Activated CD8-positive, alpha-beta T cell treated with anti-CD3 and anti-CD28 coated beads, Interleukin-2, amount 10 ng/mL, durations not matched to agents 7 days and 5 days (primary cell): ENCODE data around the gene KCND1. TPM values are rescaled to one million over a fixed set of nuclear protein-coding genes. Genes with fewer than 3 reads are reported as not detected.

ENCODE experiments used
- ATAC-seq: fragments of 150-1000 bp; cut with Tn5 transposase; one replicate; pipeline ENCODE4 v1.10.0; 2021; ENCODE audit warnings: moderate library complexity
- CTCF ChIA-PET: fragments of 350-600 bp; sonication (Branson Sonifier 250); formaldehyde crosslinking; loops from one replicate; lab custom pipeline; 2021; ENCODE audit warnings: antibody characterized with exemption; lab: Charles Lee
- POLR2A ChIA-PET: fragments of 350-600 bp; sonication (Branson Sonifier 250); formaldehyde crosslinking; loops from one replicate; lab custom pipeline; 2021; ENCODE audit warnings: antibody characterized with exemption; lab: Charles Lee
- DNase-seq: peaks from one replicate; pipeline ENCODE4 v3.0.0-alpha.2; 2020
- H3K27ac Mint-ChIP-seq: one replicate; pipeline ENCODE4 v1.8.0; 2021; ENCODE audit warnings: mild to moderate bottlenecking, mixed read lengths
- H3K27me3 Mint-ChIP-seq: one replicate; pipeline ENCODE4 v1.8.0; 2021; ENCODE audit warnings: low read depth, mixed read lengths
- H3K36me3 Mint-ChIP-seq: one replicate; pipeline ENCODE4 v1.8.0; 2021; ENCODE audit warnings: low read depth, mixed read lengths
- H3K4me1 Mint-ChIP-seq: one replicate; pipeline ENCODE4 v1.8.0; 2021; ENCODE audit warnings: low read depth, mixed read lengths
- H3K4me3 Mint-ChIP-seq: one replicate; pipeline ENCODE4 v1.8.0; 2021; ENCODE audit warnings: mild to moderate bottlenecking, mixed read lengths
- H3K9me3 Mint-ChIP-seq: one replicate; pipeline ENCODE4 v1.8.0; 2022; ENCODE audit warnings: mixed read lengths; ENCODE audit not compliant: insufficient read depth
- total RNA-seq, 2 experiments: library from RNA; stranded (reverse); gene quantifications; one replicate each; pipeline ENCODE4 v1.2.3, GENCODE V29; 2021

KCND1 gene
- total RNA-seq, 2 experiments from 2014 or later = 3.5 to 4.6 TPM

- H3K36me3 Mint-ChIP-seq = peaks cover 24% of the 10 kb centered on the region
- no peak for ATAC-seq
Measured at GRCh38 chrX:48972220-48973164, 848 bp upstream of the KCND1 start.

GRCh38 chrX:48969471-48969870, 2.2 kb downstream of the KCND1 start:
- CTCF ChIA-PET = no interaction called here
- no peak for DNase-seq
- peaks cover 14% of the 10 kb centered on the region for H3K4me1 Mint-ChIP-seq
- H3K36me3 Mint-ChIP-seq = peaks cover 14% of the 10 kb centered on the region
- no peak overlapping the region for H3K4me3 Mint-ChIP-seq
- POLR2A ChIA-PET = interaction anchor here (2.4 kb wide), 1 partner anchor 12 kb away, joined by 9 read pairs; the partner anchor contains the start of gene OTUD5
- no peak overlapping the region for H3K27ac Mint-ChIP-seq
- no peaks in the 10 kb centered on the region for H3K27me3 Mint-ChIP-seq
- no peak for ATAC-seq
- H3K9me3 Mint-ChIP-seq = no peaks in the 10 kb centered on the region

More at GRCh38 chrX:48972220-48973164, 848 bp upstream of the KCND1 start:
- Mint-ChIP-seq H3K27me3 (no peaks in the 10 kb centered on the region), H3K27ac (peak overlapping the region; percentile 32), H3K4me3 (no peak overlapping the region), H3K4me1 (peaks cover 30% of the 10 kb centered on the region), H3K9me3 (no peaks in the 10 kb centered on the region)
- POLR2A ChIA-PET = interaction anchor here (0.6 to 1.7 kb wide), 2 partner anchors 14 to 43 kb away, joined by 3 to 4 read pairs; no protein-coding TSS in a partner anchor
- CTCF ChIA-PET = interaction anchor here (1.0 to 2.3 kb wide), 5 partner anchors 11 to 71 kb away, joined by 3 to 7 read pairs (median 4); partner anchors contain the start of gene TFE3
- DNase-seq = peak; percentile 37

- no peak for DNase-seq
- POLR2A ChIA-PET = interaction anchor here (2.4 kb wide), 1 partner anchor 11 kb away, joined by 9 read pairs; the partner anchor contains the start of gene OTUD5
Measured at GRCh38 chrX:48968377-48968776, 3.3 kb downstream of the KCND1 start.

GRCh38 chrX:48966796-48967579, 4.7 kb downstream of the KCND1 start:
- Mint-ChIP-seq H3K4me1 (peaks cover 6% of the 10 kb centered on the region), H3K9me3 (no peaks in the 10 kb centered on the region), H3K4me3 (no peak overlapping the region), H3K36me3 (peaks cover 9% of the 10 kb centered on the region), H3K27ac (no peak overlapping the region), H3K27me3 (no peaks in the 10 kb centered on the region)
- ATAC-seq = no peak
- DNase-seq = no peak
- ChIA-PET CTCF (no interaction called here), POLR2A (interaction anchor here (1.1 kb wide), 1 partner anchor 45 kb away, joined by 3 read pairs; no protein-coding TSS in a partner anchor)

More at GRCh38 chrX:48968377-48968776, 3.3 kb downstream of the KCND1 start:
- CTCF ChIA-PET = no interaction called here
- H3K27me3 Mint-ChIP-seq = no peaks in the 10 kb centered on the region
- H3K4me1 Mint-ChIP-seq = peaks cover 16% of the 10 kb centered on the region
- no peak for ATAC-seq
- H3K4me3 Mint-ChIP-seq = no peak overlapping the region
- H3K9me3 Mint-ChIP-seq = no peaks in the 10 kb centered on the region
- peaks cover 13% of the 10 kb centered on the region for H3K36me3 Mint-ChIP-seq
- no peak overlapping the region for H3K27ac Mint-ChIP-seq

GRCh38 chrX:48965959-48966358, 5.7 kb downstream of the KCND1 start:
- Mint-ChIP-seq H3K27ac (no peak overlapping the region), H3K27me3 (no peaks in the 10 kb centered on the region), H3K4me1 (peaks cover 4% of the 10 kb centered on the region), H3K4me3 (no peak overlapping the region), H3K36me3 (peaks cover 9% of the 10 kb centered on the region), H3K9me3 (no peaks in the 10 kb centered on the region)
- ATAC-seq (no peak), DNase-seq (no peak)
- ChIA-PET POLR2A (interaction anchor here (1.1 kb wide), 1 partner anchor 46 kb away, joined by 3 read pairs; no protein-coding TSS in a partner anchor), CTCF (no interaction called here)

- peaks cover 9% of the 10 kb centered on the region for H3K36me3 Mint-ChIP-seq
- ChIA-PET POLR2A (no interaction called here), CTCF (interaction anchor here (1.7 kb wide), 1 partner anchor 11 kb away, joined by 4 read pairs; the partner anchor contains the start of gene KCND1)
- ATAC-seq (no peak), DNase-seq (no peak)
- no peaks in the 10 kb centered on the region for H3K27me3 Mint-ChIP-seq
- H3K9me3 Mint-ChIP-seq = no peaks in the 10 kb centered on the region
- peak overlapping the region; percentile 30 for H3K27ac Mint-ChIP-seq
- H3K4me3 Mint-ChIP-seq = no peak overlapping the region
- peaks cover 11% of the 10 kb centered on the region for H3K4me1 Mint-ChIP-seq
Measured at GRCh38 chrX:48961585-48962091, 10.0 kb downstream of the KCND1 start.

- H3K36me3 Mint-ChIP-seq = peaks cover 10% of the 10 kb centered on the region
- DNase-seq (no peak), ATAC-seq (no peak)
- H3K27ac Mint-ChIP-seq = no peak overlapping the region
- ChIA-PET CTCF (no interaction called here), POLR2A (interaction anchor here (1.5 kb wide), 1 partner anchor 83 kb away, joined by 4 read pairs; the partner anchor contains the start of gene TFE3)
- no peaks in the 10 kb centered on the region for H3K9me3 Mint-ChIP-seq
- H3K4me3 Mint-ChIP-seq = peak overlapping the region; percentile 21
- H3K27me3 Mint-ChIP-seq = no peaks in the 10 kb centered on the region
- H3K4me1 Mint-ChIP-seq = peaks cover 21% of the 10 kb centered on the region
Measured at GRCh38 chrX:48960291-48960690, 11.4 kb downstream of the KCND1 start.

GRCh38 chrX:48958635-48959094, 13.0 kb downstream of the KCND1 start:
- Mint-ChIP-seq H3K36me3 (peaks cover 12% of the 10 kb centered on the region), H3K4me1 (peaks cover 29% of the 10 kb centered on the region), H3K27ac (peak overlapping the region; percentile 100), H3K9me3 (no peaks in the 10 kb centered on the region), H3K4me3 (peak overlapping the region; percentile 99), H3K27me3 (no peaks in the 10 kb centered on the region)
- DNase-seq = peak; percentile 31
- CTCF ChIA-PET = interaction anchor here (0.9 to 2.4 kb wide), 5 partner anchors 14 to 85 kb away, joined by 3 to 9 read pairs (median 6); partner anchors contain the start of genes KCND1, PQBP1, TFE3 and TIMM17B
- POLR2A ChIA-PET = interaction anchor here (0.7 to 3.2 kb wide), 15 partner anchors 10 to 122 kb away, joined by 3 to 21 read pairs (median 4); partner anchors contain the start of genes GRIPAP1, KCND1, PQBP1 and SLC35A2
- ATAC-seq = no peak

- Mint-ChIP-seq H3K36me3 (peaks cover 12% of the 10 kb centered on the region), H3K4me1 (peaks cover 35% of the 10 kb centered on the region), H3K27ac (peak overlapping the region; percentile 100), H3K4me3 (peak overlapping the region; percentile 99), H3K9me3 (no peaks in the 10 kb centered on the region), H3K27me3 (no peaks in the 10 kb centered on the region)
- ChIA-PET POLR2A (interaction anchor here (0.6 to 3.2 kb wide), 17 partner anchors 9 to 122 kb away, joined by 3 to 21 read pairs (median 4); partner anchors contain the start of genes GRIPAP1, KCND1, PQBP1 and SLC35A2), CTCF (interaction anchor here (0.9 to 2.4 kb wide), 5 partner anchors 14 to 86 kb away, joined by 3 to 9 read pairs (median 6); partner anchors contain the start of genes KCND1, PQBP1, TFE3 and TIMM17B)
- ATAC-seq (peak; percentile 88), DNase-seq (peak; percentile 95)
Measured at GRCh38 chrX:48957827-48958634, 13.6 kb downstream of the KCND1 start.

- DNase-seq = peak; percentile 84
- H3K36me3 Mint-ChIP-seq = peaks cover 12% of the 10 kb centered on the region
- peak within 1 kb of the TSS; percentile 99 for H3K4me3 Mint-ChIP-seq
- CTCF ChIA-PET = interaction anchor here (2.4 kb wide), 1 partner anchor 85 kb away, joined by 6 read pairs; no protein-coding TSS in a partner anchor
- peak within 1 kb of the TSS; percentile 100 for H3K27ac Mint-ChIP-seq
- no peaks in the 10 kb centered on the region for H3K27me3 Mint-ChIP-seq
- H3K9me3 Mint-ChIP-seq = no peaks in the 10 kb centered on the region
- ATAC-seq = peak; percentile 62
- peaks cover 41% of the 10 kb centered on the region for H3K4me1 Mint-ChIP-seq
- POLR2A ChIA-PET = interaction anchor here (0.8 to 3.2 kb wide), 9 partner anchors 12 to 84 kb away, joined by 3 to 21 read pairs (median 6); partner anchors contain the start of gene SLC35A2
Measured at GRCh38 chrX:48957477-48957826, 14.2 kb downstream of the KCND1 start, which contains the start of gene OTUD5. OTUD5 (minus strand) TSS chrX:48957607; CDS start chrX:48957570, 37 bp downstream.
